Liver (tissue), 9 donors: ENCODE data around the gene ABCG8. TPM values are rescaled to one million over a fixed set of nuclear protein-coding genes. Genes with fewer than 3 reads are reported as not detected.

Source experiments
- DNase-seq: peaks from one replicate; pipeline ENCODE4 v3.0.0-alpha.2; 2017; ENCODE audit warnings: low spot score
- H3K27ac ChIP-seq, 2 donors: one replicate each; pipeline ENCODE4 v1.7.0; 2013; ENCODE audit warnings: inconsistent platforms in 2 of 2, low read length in 2 of 2, control low read depth in 1 of 2, low read depth in 1 of 2, mild to moderate bottlenecking in 1 of 2
- H3K27me3 ChIP-seq, 4 donors: one replicate each; pipeline versions ENCODE4 v1.6.1 to v1.7.0; 2013; ENCODE audit warnings: low read length in 3 of 4, inconsistent platforms in 1 of 4, mild to moderate bottlenecking in 1 of 4, moderate library complexity in 1 of 4; ENCODE audit not compliant: control insufficient read depth in 4 of 4, insufficient read depth in 4 of 4
- H3K36me3 ChIP-seq, 4 donors: one replicate each; pipeline versions ENCODE4 v1.6.1 to v1.7.0; 2013; ENCODE audit warnings: low read length in 3 of 4, mild to moderate bottlenecking in 3 of 4, low read depth in 1 of 4, moderate library complexity in 1 of 4; ENCODE audit not compliant: control insufficient read depth in 4 of 4, insufficient read depth in 3 of 4
- H3K4me1 ChIP-seq, 4 donors: one replicate each; pipeline versions ENCODE4 v1.6.1 to v1.7.0; 2013; ENCODE audit warnings: low read length in 3 of 4, mild to moderate bottlenecking in 3 of 4, moderate library complexity in 1 of 4; ENCODE audit not compliant: control insufficient read depth in 4 of 4, insufficient read depth in 4 of 4
- H3K4me3 ChIP-seq, 3 donors: one replicate each; pipeline versions ENCODE4 v1.6.1 to v1.7.0; 2013; ENCODE audit warnings: low read length in 3 of 3, control low read depth in 1 of 3, low read depth in 1 of 3, mild to moderate bottlenecking in 1 of 3
- H3K9ac ChIP-seq, 2 donors: one replicate each; pipeline ENCODE4 v1.7.0; 2013; ENCODE audit warnings: low read length in 2 of 2, mild to moderate bottlenecking in 2 of 2, moderate library complexity in 2 of 2, control low read depth in 1 of 2, low read depth in 1 of 2
- H3K9me3 ChIP-seq, 4 donors: one replicate each; pipeline versions ENCODE4 v1.6.1 to v1.7.0; 2013; ENCODE audit warnings: low read length in 3 of 4; ENCODE audit not compliant: control insufficient read depth in 4 of 4
- EGR1 ChIP-seq, 2 donors: IDR thresholded peaks; 2 replicates each; pipeline ENCODE4 v1.6.1; 2016 to 2018; ENCODE audit warnings: antibody characterized with exemption in 2 of 2, low read depth in 2 of 2
- FOXA1 ChIP-seq: IDR thresholded peaks from 2 replicates; pipeline ENCODE4 v1.6.1; 2016; ENCODE audit warnings: antibody characterized with exemption
- FOXA2 ChIP-seq: IDR thresholded peaks from 2 replicates; pipeline ENCODE4 v1.6.1; 2016; ENCODE audit warnings: antibody characterized with exemption
- HNF4G ChIP-seq: IDR thresholded peaks from 2 replicates; pipeline ENCODE4 v1.6.1; 2016; ENCODE audit warnings: antibody characterized with exemption
- NR2F2 ChIP-seq: IDR thresholded peaks from 2 replicates; pipeline ENCODE4 v1.6.1; 2016; ENCODE audit warnings: antibody characterized with exemption
- RAD21 ChIP-seq, 2 donors: IDR thresholded peaks; 2 replicates each; pipeline ENCODE4 v1.6.1; 2016; ENCODE audit warnings: antibody characterized with exemption in 2 of 2, mild to moderate bottlenecking in 2 of 2
- RXRA ChIP-seq, 2 donors: IDR thresholded peaks; 2 replicates each; pipeline ENCODE4 v1.6.1; 2017 to 2018; ENCODE audit warnings: antibody characterized with exemption in 2 of 2, mild to moderate bottlenecking in 1 of 2
- SP1 ChIP-seq: IDR thresholded peaks from 2 replicates; pipeline ENCODE4 v1.6.1; 2018; ENCODE audit warnings: antibody characterized with exemption, mild to moderate bottlenecking
- TAF1 ChIP-seq: conservative IDR thresholded peaks from 2 replicates; pipeline ENCODE4 v1.6.1; 2016; ENCODE audit warnings: antibody characterized with exemption, mild to moderate bottlenecking
- YY1 ChIP-seq: IDR thresholded peaks from 2 replicates; pipeline ENCODE4 v1.6.1; 2016; ENCODE audit warnings: antibody characterized with exemption, mild to moderate bottlenecking
- WGBS: extraction: QIAGEN DNeasy Blood & Tissue Kit; methylation state at CpG from one replicate; pipeline ENCODE4 v1.1.7; 2013; 5-methylcytosine and 5-hydroxymethylcytosine counted together
- polyA plus RNA-seq, 2 donors: library from polyadenylated mRNA; stranded (reverse) in 1 of 2; unstranded in 1 of 2; fragments of 200-250 nt in 1 of 2; fragments of >200 nt in 1 of 2; fragmentation: Nextera tagmentation in 1 of 2; extraction: Ambion mirVana in 1 of 2; gene quantifications; one replicate each; pipeline versions ENCODE4 v1.2.1 to v1.2.3, GENCODE V29; 2013 to 2015
- total RNA-seq, 2 donors: library from RNA; depleted of rRNA; stranded (reverse); fragments of >200 nt; gene quantifications; one replicate each; pipeline ENCODE4 v1.2.3, GENCODE V29; 2014
- TF ChIP-seq, protein P1 (sequence below): IDR thresholded peaks from 2 replicates; pipeline ENCODE4 v1.6.1; 2016; ENCODE audit warnings: antibody characterized with exemption
- TF ChIP-seq, protein P2 (sequence below): fragments of 150-350 bp; IDR thresholded peaks from 2 replicates; pipeline ENCODE4 v1.5.1; 2017; ENCODE audit warnings: improper control_type of control experiment, low read depth, low read length; ENCODE audit not compliant: missing input control
- TF ChIP-seq, protein P3 (sequence below): IDR thresholded peaks from 2 replicates; pipeline ENCODE4 v1.6.1; 2016; ENCODE audit warnings: antibody characterized with exemption
- donor health status: healthy.
- donor health status: healthy.
- donor health status: healthy.
- donor health status: healthy.
- donor health status: healthy.

The ABCG8 gene
- total and polyA plus RNA-seq, 4 donors, result 16.8 to 81.2 (median 37.5) TPM

DNA sequence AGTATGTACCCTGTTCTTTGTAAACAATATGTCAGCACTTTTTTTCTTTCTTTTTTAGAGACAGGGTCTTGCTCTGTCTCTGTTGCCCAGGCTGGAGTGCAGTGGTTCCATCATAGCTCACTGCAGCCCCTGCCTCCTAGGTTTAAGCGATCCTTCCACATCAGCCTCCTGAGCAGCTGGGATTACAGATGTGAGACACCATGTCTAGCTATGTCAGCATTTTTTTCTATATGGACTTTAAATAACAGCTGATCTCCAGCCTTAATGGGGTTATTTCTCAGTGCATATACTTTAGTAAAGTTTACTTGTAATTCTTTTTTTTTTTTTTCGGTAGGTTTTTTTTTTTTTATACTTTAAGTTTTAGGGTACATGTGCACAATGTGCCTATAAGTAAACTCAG is 26.8 kb upstream of the ABCG8 start:
- no peaks in the 10 kb centered on the region for H3K9me3 ChIP-seq
- H3K36me3 ChIP-seq, result peaks cover 0 to 15% (median 5%) of the 10 kb centered on the region in 4 donors
- no peak for TF ChIP-seq EGR1 (IDR thresholded peaks at IDR 0.05; ENCODE audit: low read depth in 2 of 2)
- no peak for TF ChIP-seq SP1
- TF ChIP-seq, protein P1, sequence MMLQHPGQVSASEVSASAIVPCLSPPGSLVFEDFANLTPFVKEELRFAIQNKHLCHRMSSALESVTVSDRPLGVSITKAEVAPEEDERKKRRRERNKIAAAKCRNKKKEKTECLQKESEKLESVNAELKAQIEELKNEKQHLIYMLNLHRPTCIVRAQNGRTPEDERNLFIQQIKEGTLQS, result no peak
- TF ChIP-seq, protein P2, sequence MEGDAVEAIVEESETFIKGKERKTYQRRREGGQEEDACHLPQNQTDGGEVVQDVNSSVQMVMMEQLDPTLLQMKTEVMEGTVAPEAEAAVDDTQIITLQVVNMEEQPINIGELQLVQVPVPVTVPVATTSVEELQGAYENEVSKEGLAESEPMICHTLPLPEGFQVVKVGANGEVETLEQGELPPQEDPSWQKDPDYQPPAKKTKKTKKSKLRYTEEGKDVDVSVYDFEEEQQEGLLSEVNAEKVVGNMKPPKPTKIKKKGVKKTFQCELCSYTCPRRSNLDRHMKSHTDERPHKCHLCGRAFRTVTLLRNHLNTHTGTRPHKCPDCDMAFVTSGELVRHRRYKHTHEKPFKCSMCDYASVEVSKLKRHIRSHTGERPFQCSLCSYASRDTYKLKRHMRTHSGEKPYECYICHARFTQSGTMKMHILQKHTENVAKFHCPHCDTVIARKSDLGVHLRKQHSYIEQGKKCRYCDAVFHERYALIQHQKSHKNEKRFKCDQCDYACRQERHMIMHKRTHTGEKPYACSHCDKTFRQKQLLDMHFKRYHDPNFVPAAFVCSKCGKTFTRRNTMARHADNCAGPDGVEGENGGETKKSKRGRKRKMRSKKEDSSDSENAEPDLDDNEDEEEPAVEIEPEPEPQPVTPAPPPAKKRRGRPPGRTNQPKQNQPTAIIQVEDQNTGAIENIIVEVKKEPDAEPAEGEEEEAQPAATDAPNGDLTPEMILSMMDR, result no peak
- no peak for TF ChIP-seq RAD21 (IDR thresholded peaks at IDR 0.05)
- TF ChIP-seq HNF4G, result no peak
- TF ChIP-seq, protein P3, sequence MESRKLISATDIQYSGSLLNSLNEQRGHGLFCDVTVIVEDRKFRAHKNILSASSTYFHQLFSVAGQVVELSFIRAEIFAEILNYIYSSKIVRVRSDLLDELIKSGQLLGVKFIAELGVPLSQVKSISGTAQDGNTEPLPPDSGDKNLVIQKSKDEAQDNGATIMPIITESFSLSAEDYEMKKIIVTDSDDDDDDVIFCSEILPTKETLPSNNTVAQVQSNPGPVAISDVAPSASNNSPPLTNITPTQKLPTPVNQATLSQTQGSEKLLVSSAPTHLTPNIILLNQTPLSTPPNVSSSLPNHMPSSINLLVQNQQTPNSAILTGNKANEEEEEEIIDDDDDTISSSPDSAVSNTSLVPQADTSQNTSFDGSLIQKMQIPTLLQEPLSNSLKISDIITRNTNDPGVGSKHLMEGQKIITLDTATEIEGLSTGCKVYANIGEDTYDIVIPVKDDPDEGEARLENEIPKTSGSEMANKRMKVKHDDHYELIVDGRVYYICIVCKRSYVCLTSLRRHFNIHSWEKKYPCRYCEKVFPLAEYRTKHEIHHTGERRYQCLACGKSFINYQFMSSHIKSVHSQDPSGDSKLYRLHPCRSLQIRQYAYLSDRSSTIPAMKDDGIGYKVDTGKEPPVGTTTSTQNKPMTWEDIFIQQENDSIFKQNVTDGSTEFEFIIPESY, result no peak
- TF ChIP-seq RXRA (IDR thresholded peaks at IDR 0.05), result no peak
- no peak for TF ChIP-seq NR2F2
- no peak for TF ChIP-seq TAF1
- H3K9ac ChIP-seq, result no peak overlapping the region
- DNase-seq, result no peak
- WGBS, result 77% methylated on average over 2 of the region's 2 CpGs
- H3K27me3 ChIP-seq, result no peaks in the 10 kb centered on the region
- H3K4me1 ChIP-seq, result peaks cover 7 to 41% (median 26%) of the 10 kb centered on the region in 4 donors
- H3K4me3 ChIP-seq, result no peak overlapping the region
- no peak overlapping the region for H3K27ac ChIP-seq

DNA sequence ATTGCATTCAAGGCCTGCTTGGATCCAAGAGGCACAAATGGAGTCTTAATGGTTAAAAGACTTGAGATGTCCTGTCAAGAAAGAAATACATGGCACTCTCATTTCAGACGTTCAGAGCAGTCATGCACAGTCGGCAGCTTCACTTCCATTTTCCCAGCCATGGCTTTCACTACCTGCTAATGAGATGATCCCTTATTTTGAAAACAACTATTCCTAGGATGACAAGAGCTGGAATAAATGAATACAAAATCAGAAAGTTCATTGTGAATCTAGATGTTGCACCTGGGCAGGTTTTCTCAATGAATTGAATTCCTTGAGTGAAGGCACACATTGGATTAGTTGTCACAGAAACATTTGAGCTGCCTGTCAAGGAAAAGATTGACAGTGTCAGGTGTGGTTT is 25.8 kb upstream of the ABCG8 start:
- WGBS, result 59% methylated on average over 2 of the region's 2 CpGs
- H3K9ac ChIP-seq, result no peak overlapping the region
- no peaks in the 10 kb centered on the region for H3K9me3 ChIP-seq

More for the DNA sequence above, 25.8 kb upstream of the ABCG8 start:
- H3K27me3 ChIP-seq, result no peaks in the 10 kb centered on the region
- TF ChIP-seq, protein P3, result no peak
- no peak for TF ChIP-seq RXRA (IDR thresholded peaks at IDR 0.05)
- TF ChIP-seq, protein P1, result no peak
- TF ChIP-seq HNF4G, result no peak
- TF ChIP-seq YY1, result no peak
- no peak for TF ChIP-seq FOXA1
- TF ChIP-seq TAF1, result no peak
- no peak for TF ChIP-seq FOXA2
- H3K4me1 ChIP-seq, result peaks cover 4 to 31% (median 17%) of the 10 kb centered on the region in 4 donors
- H3K4me3 ChIP-seq, result no peak overlapping the region
- no peak for DNase-seq
- H3K27ac ChIP-seq, result no peak overlapping the region
- peaks cover 0 to 16% (median 6%) of the 10 kb centered on the region in 4 donors for H3K36me3 ChIP-seq
